Activated T-cell treated with anti-CD3 and anti-CD28 coated beads, Interleukin-2, amount 50 U/mL, for 1 hour (primary cell): Measurements from ENCODE around the gene SAP25.

Source experiments
- DNase-seq: peaks from one replicate; pipeline ENCODE4 v3.0.0-alpha.2; 2020

Gene SAP25

DNA sequence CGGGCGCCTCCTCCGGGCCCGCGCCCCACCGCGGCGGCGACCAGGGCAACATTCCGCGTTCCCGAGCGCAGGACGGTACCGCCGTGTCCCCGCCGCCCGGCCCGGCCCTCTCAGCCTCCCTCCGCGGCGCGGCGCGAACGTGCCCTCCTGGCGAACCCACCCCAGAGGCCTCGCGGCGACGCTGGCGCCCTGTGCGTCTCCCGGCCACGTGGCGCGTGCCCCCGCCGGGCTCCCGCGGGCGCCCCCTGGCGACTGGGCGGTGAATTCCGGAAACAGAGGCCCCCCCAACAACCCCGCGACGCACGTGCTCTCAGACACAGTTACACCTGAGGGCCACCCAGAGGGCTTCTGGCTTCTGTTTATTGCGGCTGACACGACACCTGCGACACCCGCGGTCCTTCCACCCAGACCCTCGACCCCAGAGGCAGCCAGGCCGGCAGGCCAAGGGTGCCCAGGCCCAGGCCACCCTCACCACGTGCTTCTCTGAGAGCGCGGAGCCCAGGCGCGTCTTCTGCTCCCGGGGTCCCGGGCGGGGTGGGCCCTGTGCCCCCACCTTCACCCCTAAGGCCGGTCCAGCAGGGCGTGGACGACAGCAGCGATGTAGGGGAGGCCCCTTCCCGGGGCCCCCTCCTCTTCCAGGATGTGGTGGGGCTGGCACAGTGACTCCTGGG is at the start of gene SAP25:
TSS of gene SAP25 (minus strand) at position 210 of the 671 bp plus-strand sequence. CDS start at position 52, 158 bp downstream.
- DNase-seq = no peak

DNA sequence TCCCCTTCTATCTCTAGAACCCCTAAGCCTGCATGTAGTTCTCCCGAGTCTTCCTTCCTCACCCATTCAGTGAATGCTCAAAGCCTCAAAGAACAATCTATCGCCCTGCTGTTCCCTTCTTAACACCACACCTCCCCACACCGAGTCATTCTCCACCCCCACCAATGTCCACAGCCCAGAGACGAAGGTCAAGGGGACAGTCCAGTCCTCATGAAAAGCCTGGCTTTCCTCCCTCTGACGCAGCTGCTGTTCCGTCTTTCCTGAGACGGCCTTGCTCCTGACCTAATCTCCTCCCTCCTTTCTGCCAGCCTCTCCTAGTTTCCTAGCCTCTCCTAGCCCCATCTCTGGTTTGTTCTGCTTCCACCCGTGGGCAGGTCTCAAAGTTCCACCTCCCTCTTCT is 47.9 kb upstream of the SAP25 start:
- no peak for DNase-seq

DNA sequence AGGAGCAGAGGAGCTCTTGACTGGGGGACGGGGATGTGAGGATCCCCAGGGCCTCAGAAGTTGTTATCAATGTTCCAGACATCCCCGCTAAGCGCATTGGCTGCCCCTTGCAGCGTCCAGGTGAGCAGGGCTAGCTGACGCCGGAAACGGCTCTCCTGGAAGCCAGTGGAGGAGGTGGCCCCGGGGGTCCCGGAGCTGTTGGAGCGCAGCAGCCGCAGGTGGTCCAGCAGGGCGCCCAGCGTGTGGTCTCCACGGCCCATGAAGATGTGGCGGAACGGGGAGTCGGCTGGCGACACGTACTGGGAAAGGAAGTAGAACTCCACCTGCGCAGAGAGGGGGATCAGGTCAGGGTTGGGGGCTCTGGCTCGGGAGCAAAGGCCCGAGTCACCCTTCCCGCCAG is 47.1 kb upstream of the SAP25 start:
- DNase-seq = no peak

- DNase-seq = no peak
Observed at GRCh38 chr7:100620239-100620638, 46.5 kb upstream of the SAP25 start.

GRCh38 chr7:100614308-100614861 is 40.7 kb upstream of the SAP25 start:
- DNase-seq = no peak

- DNase-seq = no peak
Observed at GRCh38 chr7:100613412-100614175, 39.9 kb upstream of the SAP25 start.

DNA sequence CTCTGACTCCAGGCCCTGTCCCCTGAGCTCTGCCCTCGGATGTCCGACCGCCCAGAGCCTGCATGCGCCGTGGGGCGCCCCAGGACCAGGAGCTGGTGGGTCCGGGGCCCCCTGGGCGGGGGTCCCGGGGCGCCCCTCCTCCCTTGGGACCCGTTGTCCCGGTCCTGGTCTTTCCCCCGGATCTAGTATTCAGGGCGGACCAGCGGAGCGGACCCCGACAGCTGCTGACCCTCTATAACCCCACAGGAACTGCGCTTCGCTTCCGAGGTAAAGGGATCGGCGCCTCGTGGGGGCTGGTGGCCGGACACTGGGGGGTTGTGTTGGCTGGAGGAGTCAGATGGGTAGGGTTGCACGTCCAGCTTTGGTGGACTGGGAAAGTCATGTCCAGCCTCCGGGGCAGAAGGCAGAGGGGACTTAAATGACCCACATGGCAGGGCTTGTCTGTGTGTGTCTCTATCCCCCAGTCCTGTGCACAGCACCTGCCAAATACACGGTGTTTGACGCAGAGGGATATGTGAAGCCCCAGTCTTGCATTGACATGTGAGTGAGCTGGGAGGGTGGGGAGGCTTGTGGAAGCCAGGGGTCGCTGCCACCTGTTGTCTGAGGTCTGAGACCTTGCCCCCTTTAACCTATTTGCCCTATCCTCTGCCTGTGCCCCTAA is 39.2 kb upstream of the SAP25 start:
- peak; percentile 42 for DNase-seq

- peak; percentile 99 for DNase-seq
Observed at GRCh38 chr7:100611983-100612729, 38.5 kb upstream of the SAP25 start, which contains the start of gene MOSPD3. TSS of gene MOSPD3 (plus strand) at chr7:100612540. CDS start at chr7:100612792, 252 bp downstream.

DNA sequence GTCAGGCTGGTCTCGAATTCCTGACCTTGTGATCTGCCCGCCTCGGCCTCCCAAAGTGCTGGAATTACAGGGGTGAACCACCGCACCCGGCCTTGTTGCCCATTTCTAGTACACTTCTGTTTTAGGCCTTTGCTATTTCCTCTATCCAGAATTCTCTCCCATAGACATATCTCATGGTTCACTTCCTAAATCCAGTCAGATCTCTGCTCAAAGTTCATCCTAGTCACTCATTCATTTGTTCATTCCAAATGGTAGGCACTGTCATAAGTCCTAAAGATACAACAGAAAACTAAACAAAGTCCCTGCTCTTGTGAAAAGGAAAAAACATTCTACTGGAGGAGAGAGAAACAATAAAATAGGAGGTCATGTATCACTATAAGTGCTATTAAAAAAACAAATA is 36.3 kb upstream of the SAP25 start:
- DNase-seq = no peak

DNA sequence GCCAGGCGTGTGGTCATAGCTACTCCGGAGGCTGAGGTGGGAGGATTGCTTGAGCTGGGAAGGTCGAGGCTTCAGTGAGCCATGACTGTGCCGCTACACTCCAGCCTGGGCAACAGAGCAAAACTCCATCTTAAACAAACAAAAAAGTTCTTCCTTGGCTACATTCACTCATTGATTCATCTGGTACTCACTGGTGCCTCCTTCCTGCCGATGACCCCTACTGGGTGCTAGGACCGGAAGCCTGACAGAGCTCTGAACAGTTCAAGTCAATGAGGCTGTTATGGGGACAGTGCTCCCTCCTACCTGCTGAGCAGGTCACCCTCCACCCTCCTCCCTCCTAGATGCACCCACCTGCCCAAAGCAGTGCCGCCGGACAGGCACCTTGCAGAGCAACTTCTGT is 33.4 kb upstream of the SAP25 start:
- DNase-seq = no peak

GRCh38 chr7:100606313-100606712 is 32.6 kb upstream of the SAP25 start:
- no peak for DNase-seq

- DNase-seq = peak; percentile 44
Observed at GRCh38 chr7:100604976-100605911, 31.5 kb upstream of the SAP25 start.

DNA sequence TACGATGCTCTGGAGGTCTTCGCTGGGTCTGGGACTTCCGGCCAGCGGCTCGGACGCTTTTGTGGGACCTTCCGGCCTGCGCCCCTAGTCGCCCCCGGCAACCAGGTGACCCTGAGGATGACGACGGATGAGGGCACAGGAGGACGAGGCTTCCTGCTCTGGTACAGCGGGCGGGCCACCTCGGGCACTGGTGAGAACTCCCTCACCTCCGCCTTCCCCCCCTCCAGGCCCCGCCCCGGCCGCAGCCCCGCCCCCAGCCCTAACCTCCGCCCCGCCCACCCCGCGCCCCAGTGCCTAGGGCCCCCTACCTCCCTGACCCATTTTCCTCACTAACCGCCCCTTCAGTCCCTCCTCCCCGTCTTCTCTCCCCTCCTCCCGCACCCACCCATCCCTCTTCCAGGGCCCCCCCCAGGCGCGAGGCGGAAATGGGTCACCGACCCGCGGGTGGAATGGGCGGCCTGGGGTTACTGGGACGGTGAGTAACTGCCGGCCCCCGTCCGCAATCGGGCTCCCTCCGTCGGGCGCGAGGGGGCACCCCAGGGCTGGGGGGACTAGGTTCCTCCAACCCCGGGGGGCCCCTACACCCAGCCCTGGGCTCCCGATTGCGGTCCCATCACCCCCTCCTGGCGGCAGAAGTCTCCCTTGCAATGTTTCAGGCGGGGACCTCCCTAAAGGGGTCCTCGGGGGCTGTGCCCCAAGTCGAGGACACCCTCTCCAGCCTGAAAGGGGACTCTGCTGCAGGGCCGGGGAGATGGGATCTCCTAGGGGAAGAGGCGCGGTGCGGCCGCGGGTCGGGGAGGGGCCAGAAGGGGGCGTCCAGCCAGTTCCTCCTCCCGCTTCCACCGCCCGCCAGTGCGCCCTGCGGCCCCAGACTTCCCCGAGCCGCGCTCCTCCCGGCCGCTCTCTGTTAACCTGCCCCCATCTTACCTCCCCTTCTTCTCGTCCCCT is 30.6 kb upstream of the SAP25 start:
- peak; percentile 77 for DNase-seq

GRCh38 chr7:100603726-100604027 is 30.0 kb upstream of the SAP25 start:
- DNase-seq = no peak

- no peak for DNase-seq
Observed at GRCh38 chr7:100602889-100603725, 29.4 kb upstream of the SAP25 start.

GRCh38 chr7:100600730-100601038 is 27.0 kb upstream of the SAP25 start:
- DNase-seq = no peak

- no peak for DNase-seq
Observed at GRCh38 chr7:100599911-100600729, 26.4 kb upstream of the SAP25 start.

DNA sequence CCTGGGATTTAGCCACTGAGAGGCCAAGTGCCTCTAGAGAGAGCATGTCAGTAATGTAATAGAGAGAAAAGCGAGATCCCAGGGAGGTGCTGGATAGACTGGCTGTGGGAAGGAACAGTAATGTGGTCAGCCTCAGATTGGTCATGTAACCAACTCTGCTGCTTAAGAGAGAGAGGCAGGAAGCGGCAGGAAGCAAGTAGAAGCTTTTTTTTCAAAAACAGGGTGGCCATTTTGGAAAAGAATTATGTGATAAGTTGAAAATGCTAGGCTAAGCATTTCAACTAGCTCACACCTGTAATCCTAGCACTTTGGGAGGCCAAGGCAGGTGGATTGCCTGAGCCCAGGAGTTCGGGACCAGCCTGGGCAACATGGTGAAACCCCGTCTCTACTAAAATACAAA is 24.7 kb upstream of the SAP25 start:
- DNase-seq = no peak

DNA sequence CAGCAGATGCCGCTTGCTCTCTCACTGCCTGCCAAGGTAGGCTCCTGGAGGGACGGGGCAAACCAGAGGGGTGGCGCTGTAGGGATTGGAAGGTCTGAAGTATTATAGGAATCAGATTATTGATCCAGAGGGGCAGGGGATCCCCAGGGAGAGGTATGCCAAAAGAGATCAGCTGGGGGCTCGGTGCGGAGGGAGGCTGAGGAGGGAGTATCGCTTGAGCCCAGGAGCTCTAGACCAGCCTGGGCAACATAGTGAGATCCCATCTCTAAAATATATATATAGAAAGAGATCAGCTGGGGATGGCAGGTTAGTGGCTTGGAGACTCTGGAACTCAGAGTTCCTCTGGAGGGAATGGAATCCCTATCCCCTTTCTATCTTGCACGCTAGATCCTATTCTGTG is 21.5 kb upstream of the SAP25 start:
- DNase-seq = no peak
